ENCODE measurements around the gene ABLIM1.

DNA sequence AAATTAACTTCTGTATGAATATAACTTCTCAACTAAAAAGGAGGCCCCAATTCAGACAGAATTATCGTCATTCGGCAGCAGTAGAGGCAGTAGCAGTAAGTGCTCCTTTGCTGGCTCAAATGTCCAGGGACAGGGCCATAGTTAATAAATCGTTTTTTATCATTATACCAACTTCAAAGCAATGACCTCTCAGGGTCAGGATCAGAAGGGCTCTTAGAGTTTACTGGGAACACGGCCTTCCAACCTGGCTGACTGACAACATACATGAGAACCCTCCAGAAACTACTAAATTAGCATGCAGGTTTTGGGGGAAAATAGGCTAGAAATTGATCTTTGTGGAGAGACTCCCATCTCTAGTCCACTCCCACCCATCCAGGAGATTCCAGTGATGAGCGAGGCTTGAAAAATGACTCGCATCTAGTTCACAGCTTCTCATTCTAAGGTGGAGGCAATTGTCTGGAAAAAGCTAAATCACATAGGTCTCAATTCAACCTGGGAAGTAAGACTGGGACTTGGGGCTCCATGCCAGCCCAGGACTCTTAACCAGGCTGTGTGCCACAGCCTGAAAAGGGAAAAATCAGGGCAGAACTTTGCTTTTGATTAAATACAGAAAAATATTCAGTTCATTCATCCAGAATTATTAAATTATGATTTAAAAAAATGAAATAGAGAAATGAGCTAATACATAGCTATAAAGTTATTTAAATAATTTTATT lies 84.6 kb downstream of the ABLIM1 start:
- TF ChIP-seq, protein P1, sequence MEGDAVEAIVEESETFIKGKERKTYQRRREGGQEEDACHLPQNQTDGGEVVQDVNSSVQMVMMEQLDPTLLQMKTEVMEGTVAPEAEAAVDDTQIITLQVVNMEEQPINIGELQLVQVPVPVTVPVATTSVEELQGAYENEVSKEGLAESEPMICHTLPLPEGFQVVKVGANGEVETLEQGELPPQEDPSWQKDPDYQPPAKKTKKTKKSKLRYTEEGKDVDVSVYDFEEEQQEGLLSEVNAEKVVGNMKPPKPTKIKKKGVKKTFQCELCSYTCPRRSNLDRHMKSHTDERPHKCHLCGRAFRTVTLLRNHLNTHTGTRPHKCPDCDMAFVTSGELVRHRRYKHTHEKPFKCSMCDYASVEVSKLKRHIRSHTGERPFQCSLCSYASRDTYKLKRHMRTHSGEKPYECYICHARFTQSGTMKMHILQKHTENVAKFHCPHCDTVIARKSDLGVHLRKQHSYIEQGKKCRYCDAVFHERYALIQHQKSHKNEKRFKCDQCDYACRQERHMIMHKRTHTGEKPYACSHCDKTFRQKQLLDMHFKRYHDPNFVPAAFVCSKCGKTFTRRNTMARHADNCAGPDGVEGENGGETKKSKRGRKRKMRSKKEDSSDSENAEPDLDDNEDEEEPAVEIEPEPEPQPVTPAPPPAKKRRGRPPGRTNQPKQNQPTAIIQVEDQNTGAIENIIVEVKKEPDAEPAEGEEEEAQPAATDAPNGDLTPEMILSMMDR (conservative IDR thresholded peaks at IDR 0.05; ENCODE audit: low read depth in 2 of 2): no peak
- TF ChIP-seq ZNF331 (CRISPR knock-in tag; IDR thresholded peaks at IDR 0.05; ENCODE audit: low read depth): no peak
- TF ChIP-seq, protein P2, sequence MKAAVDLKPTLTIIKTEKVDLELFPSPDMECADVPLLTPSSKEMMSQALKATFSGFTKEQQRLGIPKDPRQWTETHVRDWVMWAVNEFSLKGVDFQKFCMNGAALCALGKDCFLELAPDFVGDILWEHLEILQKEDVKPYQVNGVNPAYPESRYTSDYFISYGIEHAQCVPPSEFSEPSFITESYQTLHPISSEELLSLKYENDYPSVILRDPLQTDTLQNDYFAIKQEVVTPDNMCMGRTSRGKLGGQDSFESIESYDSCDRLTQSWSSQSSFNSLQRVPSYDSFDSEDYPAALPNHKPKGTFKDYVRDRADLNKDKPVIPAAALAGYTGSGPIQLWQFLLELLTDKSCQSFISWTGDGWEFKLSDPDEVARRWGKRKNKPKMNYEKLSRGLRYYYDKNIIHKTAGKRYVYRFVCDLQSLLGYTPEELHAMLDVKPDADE (IDR thresholded peaks at IDR 0.05): no peak
- TF ChIP-seq EZH2 (IDR thresholded peaks at IDR 0.05; ENCODE audit: low read depth, unreplicated experiment): no peak
